ENCODE results near the gene TTLL10. TPM values are rescaled to one million over a fixed set of nuclear protein-coding genes. Genes with fewer than 3 reads are reported as not detected.
A peak's percentile ranks its signal among the peaks of the same experiment; 100 is the strongest.

The TTLL10 gene
- total RNA-seq, 3 donors from 2014 or later (not counting 1 experiment from before 2014, with no cell fraction given) = 0.23 to 1.7 (median 1.7) TPM

- Mint-ChIP-seq H3K4me3 (peak overlapping the region; percentile 37), H3K27ac (peak overlapping the region; percentile 98 to 99), H3K9me3 (no peaks in the 10 kb centered on the region), H3K27me3 (ENCODE audit: low read depth in 2 of 2) (no peaks in the 10 kb centered on the region), H3K4me1 (peaks cover 9 to 54% of the 10 kb centered on the region in 2 donors), H3K36me3 (no peaks in the 10 kb centered on the region)
- peak overlapping the region; percentile 79 for H3K27ac ChIP-seq (ENCODE audit: low read length)
- no peaks in the 10 kb centered on the region for H3K27me3 ChIP-seq (ENCODE audit: control insufficient read depth, insufficient read depth, low read length)
- H3K36me3 ChIP-seq (ENCODE audit: control insufficient read depth, insufficient read depth, low read length) = peaks cover 32% of the 10 kb centered on the region
- peak in 1 of 2 donors; percentile 74 for DNase-seq
- intact Hi-C loops (cut with micrococcal nuclease) = loop anchor here (2.0 kb wide), 1 partner anchor 16 kb away; no protein-coding TSS in a partner anchor
- TF ChIP-seq CTCF (IDR thresholded peaks at IDR 0.05) = no peak
- no peaks in the 10 kb centered on the region for H3K9me3 ChIP-seq (ENCODE audit: control insufficient read depth, insufficient read depth, low read length)
- 76% methylated on average over 8 of the region's 11 CpGs for WGBS (ENCODE audit: insufficient coverage)
- peaks cover 99% of the 10 kb centered on the region for H3K4me1 ChIP-seq (ENCODE audit: control insufficient read depth, insufficient read depth, low read length)
- ATAC-seq = no peak
- H3K4me3 ChIP-seq (ENCODE audit: low read length) = no peak overlapping the region
Measured at GRCh38 chr1:1215080-1215676, 41.5 kb downstream of the TTLL10 start.

GRCh38 chr1:1215881-1216605 lies 42.4 kb downstream of the TTLL10 start:
- WGBS (ENCODE audit: insufficient coverage) = 86% methylated on average over 21 of the region's 21 CpGs
- Histone ChIP-seq H3K4me1 (ENCODE audit: control insufficient read depth, insufficient read depth, low read length) (peaks cover 99% of the 10 kb centered on the region), H3K27me3 (ENCODE audit: control insufficient read depth, insufficient read depth, low read length) (no peaks in the 10 kb centered on the region), H3K4me3 (ENCODE audit: low read length) (no peak overlapping the region), H3K36me3 (ENCODE audit: control insufficient read depth, insufficient read depth, low read length) (peaks cover 40% of the 10 kb centered on the region), H3K27ac (ENCODE audit: low read length) (peak overlapping the region; percentile 79), H3K9me3 (ENCODE audit: control insufficient read depth, insufficient read depth, low read length) (no peaks in the 10 kb centered on the region)
- DNase-seq (no peak), ATAC-seq (no peak)
- Mint-ChIP-seq H3K4me3 (peak overlapping the region; percentile 91), H3K27ac (peak overlapping the region; percentile 98 to 99), H3K36me3 (no peaks in the 10 kb centered on the region), H3K4me1 (peaks cover 9 to 59% of the 10 kb centered on the region in 2 donors), H3K9me3 (no peaks in the 10 kb centered on the region), H3K27me3 (ENCODE audit: low read depth in 2 of 2) (no peaks in the 10 kb centered on the region)
- intact Hi-C loops (cut with micrococcal nuclease) = loop anchor here (2.0 kb wide), 1 partner anchor 15 kb away; no protein-coding TSS in a partner anchor
- no peak for TF ChIP-seq CTCF (IDR thresholded peaks at IDR 0.05)

- intact Hi-C loops (cut with micrococcal nuclease) = no loop called here
- Histone ChIP-seq H3K4me3 (ENCODE audit: low read length) (no peak overlapping the region), H3K36me3 (ENCODE audit: control insufficient read depth, insufficient read depth, low read length) (peaks cover 42% of the 10 kb centered on the region), H3K9me3 (ENCODE audit: control insufficient read depth, insufficient read depth, low read length) (no peaks in the 10 kb centered on the region), H3K27ac (ENCODE audit: low read length) (peak overlapping the region; percentile 79), H3K27me3 (ENCODE audit: control insufficient read depth, insufficient read depth, low read length) (no peaks in the 10 kb centered on the region), H3K4me1 (ENCODE audit: control insufficient read depth, insufficient read depth, low read length) (peaks cover 99% of the 10 kb centered on the region)
- ATAC-seq (peak in 2 of 3 donors; percentile 11 to 31), DNase-seq (peak in 1 of 2 donors; percentile 77)
- Mint-ChIP-seq H3K9me3 (no peaks in the 10 kb centered on the region), H3K27ac (peak overlapping the region; percentile 98 to 99), H3K27me3 (ENCODE audit: low read depth in 2 of 2) (no peaks in the 10 kb centered on the region), H3K4me1 (peaks cover 14 to 62% of the 10 kb centered on the region in 2 donors), H3K4me3 (peak overlapping the region; percentile 91), H3K36me3 (no peaks in the 10 kb centered on the region)
- TF ChIP-seq CTCF (IDR thresholded peaks at IDR 0.05) = no peak
- 82% methylated on average over 74 of the region's 74 CpGs for WGBS (ENCODE audit: insufficient coverage)
Measured at GRCh38 chr1:1216770-1217620, 43.3 kb downstream of the TTLL10 start.

All from natural killer cell (primary cell).